Vagina (tissue), 2 donors: ENCODE data around the gene RTP5.

Source experiments
- POLR2A ChIP-seq, 2 donors: fragments of 450-650 bp; IDR thresholded peaks; one replicate each; pipeline ENCODE4 v1.6.1; 2017; ENCODE audit warnings: antibody characterized with exemption in 2 of 2, mild to moderate bottlenecking in 2 of 2, moderate library complexity in 2 of 2
- POLR2AphosphoS5 ChIP-seq, 2 donors: sonication (generic); formaldehyde crosslinking; IDR thresholded peaks; one replicate each; pipeline ENCODE4 v1.9.0; 2017; ENCODE audit warnings: antibody characterized with exemption in 2 of 2, mild to moderate bottlenecking in 2 of 2, low read depth in 1 of 2; ENCODE audit not compliant: insufficient read depth in 1 of 2
- TF ChIP-seq, protein P1 (sequence below), 3 experiments: fragments of 450-650 bp in 2 of 3; fragments of 200-600 bp in 1 of 3; sonication (generic) in 1 of 3; IDR thresholded peaks; one replicate each; pipeline ENCODE4 v1.5.1; 2017 to 2019; ENCODE audit warnings: antibody characterized with exemption in 3 of 3, mild to moderate bottlenecking in 2 of 3, moderate library complexity in 2 of 3

DNA sequence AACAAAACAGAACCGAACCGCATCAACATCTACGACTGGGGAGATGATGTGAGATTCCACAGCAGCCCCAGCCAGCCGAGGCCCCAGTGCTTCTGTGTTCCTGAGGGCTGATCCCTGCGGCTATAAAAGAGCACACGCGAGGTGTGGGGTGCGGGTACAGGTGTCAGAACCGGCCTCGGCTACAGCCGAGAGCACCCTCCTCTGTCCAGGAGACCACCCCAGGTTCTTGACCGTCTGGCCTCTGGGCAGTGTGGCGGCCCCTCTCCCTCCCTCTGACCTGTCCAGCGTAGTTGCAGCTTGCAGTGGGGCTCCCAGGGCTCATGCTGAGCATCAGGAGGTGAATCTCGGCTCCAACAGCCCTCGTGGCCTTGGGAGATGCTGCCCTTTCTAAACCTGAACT is 23.7 kb downstream of the RTP5 start:
- no peak for TF ChIP-seq POLR2AphosphoS5 (IDR thresholded peaks at IDR 0.05; ENCODE audit: insufficient read depth in 1 of 2, low read depth in 1 of 2)
- TF ChIP-seq, protein P1, sequence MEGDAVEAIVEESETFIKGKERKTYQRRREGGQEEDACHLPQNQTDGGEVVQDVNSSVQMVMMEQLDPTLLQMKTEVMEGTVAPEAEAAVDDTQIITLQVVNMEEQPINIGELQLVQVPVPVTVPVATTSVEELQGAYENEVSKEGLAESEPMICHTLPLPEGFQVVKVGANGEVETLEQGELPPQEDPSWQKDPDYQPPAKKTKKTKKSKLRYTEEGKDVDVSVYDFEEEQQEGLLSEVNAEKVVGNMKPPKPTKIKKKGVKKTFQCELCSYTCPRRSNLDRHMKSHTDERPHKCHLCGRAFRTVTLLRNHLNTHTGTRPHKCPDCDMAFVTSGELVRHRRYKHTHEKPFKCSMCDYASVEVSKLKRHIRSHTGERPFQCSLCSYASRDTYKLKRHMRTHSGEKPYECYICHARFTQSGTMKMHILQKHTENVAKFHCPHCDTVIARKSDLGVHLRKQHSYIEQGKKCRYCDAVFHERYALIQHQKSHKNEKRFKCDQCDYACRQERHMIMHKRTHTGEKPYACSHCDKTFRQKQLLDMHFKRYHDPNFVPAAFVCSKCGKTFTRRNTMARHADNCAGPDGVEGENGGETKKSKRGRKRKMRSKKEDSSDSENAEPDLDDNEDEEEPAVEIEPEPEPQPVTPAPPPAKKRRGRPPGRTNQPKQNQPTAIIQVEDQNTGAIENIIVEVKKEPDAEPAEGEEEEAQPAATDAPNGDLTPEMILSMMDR (IDR thresholded peaks at IDR 0.05), result no peak
- TF ChIP-seq POLR2A (IDR thresholded peaks at IDR 0.05), result no peak
